MM.1S (cell line): ENCODE results near the gene NPNT.

Source experiments
- DNase-seq: peaks from one replicate; pipeline ENCODE4 v3.0.0-alpha.2; 2015
- H2AFZ ChIP-seq: fragments of 300-600 bp; sonication (generic); 2 replicates; pipeline ENCODE4 v1.6.0; 2016; ENCODE audit warnings: antibody characterized with exemption, low read length
- H3F3A ChIP-seq: fragments of 300-600 bp; sonication (generic); 2 replicates; pipeline ENCODE4 v1.6.1; 2016; ENCODE audit warnings: mild to moderate bottlenecking, antibody characterized with exemption, low read length, moderate library complexity, mixed read lengths; ENCODE audit not compliant: insufficient read depth
- H3K27ac ChIP-seq: fragments of 300-600 bp; sonication (generic); 2 replicates; pipeline ENCODE4 v1.5.1; 2016; ENCODE audit warnings: mild to moderate bottlenecking, low read length
- H3K27me3 ChIP-seq: fragments of 300-600 bp; sonication (generic); replicated peaks from 2 replicates; pipeline ENCODE4 v1.6.0; 2016; ENCODE audit warnings: low read length; ENCODE audit not compliant: insufficient read depth
- H3K36me3 ChIP-seq: fragments of 300-600 bp; sonication (generic); replicated peaks from 2 replicates; pipeline ENCODE4 v1.6.1; 2016; ENCODE audit warnings: mild to moderate bottlenecking, low read length, mixed read lengths; ENCODE audit not compliant: insufficient read depth
- H3K4me1 ChIP-seq: fragments of 300-600 bp; sonication (generic); 2 replicates; pipeline ENCODE4 v1.6.1; 2016; ENCODE audit warnings: low read length, mixed read lengths
- H3K4me2 ChIP-seq: fragments of 300-600 bp; sonication (generic); 2 replicates; pipeline ENCODE4 v1.6.0; 2016; ENCODE audit warnings: low read depth, low read length
- H3K4me3 ChIP-seq: fragments of 300-600 bp; sonication (generic); 2 replicates; pipeline ENCODE4 v1.5.1; 2016; ENCODE audit warnings: low read length, mixed read lengths
- H3K79me2 ChIP-seq: fragments of 300-600 bp; sonication (generic); 2 replicates; pipeline ENCODE4 v1.6.1; 2016; ENCODE audit warnings: mixed run types, low read length, mixed read lengths
- H3K9ac ChIP-seq: fragments of 300-600 bp; sonication (generic); 2 replicates; pipeline ENCODE4 v1.6.1; 2016; ENCODE audit warnings: low read length, mixed read lengths
- H3K9me2 ChIP-seq: fragments of 300-600 bp; sonication (generic); replicated peaks from 2 replicates; pipeline ENCODE4 v1.6.1; 2016; ENCODE audit warnings: mild to moderate bottlenecking, low read length, mixed read lengths; ENCODE audit not compliant: insufficient read depth
- H3K9me3 ChIP-seq: fragments of 300-600 bp; sonication (generic); replicated peaks from 2 replicates; pipeline ENCODE4 v1.6.1; 2016; ENCODE audit warnings: mild to moderate bottlenecking, low read length, mixed read lengths; ENCODE audit not compliant: insufficient read depth
- H4K20me1 ChIP-seq: fragments of 300-600 bp; sonication (generic); 2 replicates; pipeline ENCODE4 v1.6.1; 2016; ENCODE audit warnings: mild to moderate bottlenecking, low read length, moderate library complexity, mixed read lengths; ENCODE audit not compliant: insufficient read depth
- CTCF ChIP-seq: fragments of 300-600 bp; sonication (generic); IDR thresholded peaks from 2 replicates; pipeline ENCODE4 v1.5.1; 2016; ENCODE audit warnings: antibody characterized with exemption, low read length, mixed read lengths
- EZH2 ChIP-seq: fragments of 300-600 bp; sonication (generic); optimal IDR thresholded peaks from 2 replicates; pipeline ENCODE3; 2017; ENCODE audit warnings: low read depth, mild to moderate bottlenecking, antibody characterized with exemption, low read length, mixed read lengths
- EZH2phosphoT487 ChIP-seq: fragments of 300-600 bp; sonication (generic); IDR thresholded peaks from 2 replicates; pipeline ENCODE4 v1.6.1; 2018; ENCODE audit warnings: antibody characterized with exemption, low read length

Gene NPNT

DNA sequence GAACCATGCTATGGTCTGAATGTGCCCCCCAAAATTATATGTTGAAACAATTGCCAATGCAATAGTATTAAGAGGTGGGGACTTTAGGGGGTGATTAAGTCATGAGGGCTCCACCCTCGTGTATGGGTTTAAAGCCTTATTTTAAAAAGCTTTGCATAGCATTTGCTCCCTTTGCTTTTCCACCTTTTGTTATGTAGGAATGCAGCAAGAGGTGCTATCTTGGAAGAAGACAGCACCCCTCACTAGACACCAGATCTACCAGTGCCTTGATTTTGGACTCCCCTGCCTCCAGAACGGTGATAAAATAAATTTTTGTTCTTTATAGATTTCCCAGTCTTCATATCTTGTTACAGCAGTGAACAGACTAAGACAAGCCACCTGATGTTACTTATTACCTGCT, 23.3 kb upstream of the NPNT start:
- Histone ChIP-seq H3K36me3 (no peaks in the 10 kb centered on the region), H2AFZ (no peak overlapping the region), H3K4me3 (no peak overlapping the region), H4K20me1 (no peaks in the 10 kb centered on the region), H3K4me1 (no peaks in the 10 kb centered on the region), H3F3A (no peaks in the 10 kb centered on the region), H3K27me3 (no peaks in the 10 kb centered on the region), H3K4me2 (no peak overlapping the region), H3K9me3 (no peaks in the 10 kb centered on the region), H3K79me2 (no peaks in the 10 kb centered on the region), H3K27ac (no peak overlapping the region), H3K9me2 (no peaks in the 10 kb centered on the region), H3K9ac (no peak overlapping the region)
- DNase-seq = no peak
- TF ChIP-seq EZH2 (no peak), EZH2phosphoT487 (no peak), CTCF (no peak)

GRCh38 chr4:105875233-105875632, 20.0 kb upstream of the NPNT start:
- no peaks in the 10 kb centered on the region for H3K27me3 ChIP-seq
- H3K4me1 ChIP-seq = no peaks in the 10 kb centered on the region
- H3K4me2 ChIP-seq = no peak overlapping the region
- no peak overlapping the region for H3K27ac ChIP-seq
- H3K9ac ChIP-seq = no peak overlapping the region
- TF ChIP-seq CTCF = no peak
- TF ChIP-seq EZH2phosphoT487 = no peak
- TF ChIP-seq EZH2 = no peak
- H4K20me1 ChIP-seq = no peaks in the 10 kb centered on the region
- no peaks in the 10 kb centered on the region for H3K9me3 ChIP-seq
- no peaks in the 10 kb centered on the region for H3F3A ChIP-seq
- no peak for DNase-seq
- no peaks in the 10 kb centered on the region for H3K9me2 ChIP-seq
- no peak overlapping the region for H3K4me3 ChIP-seq
- H3K79me2 ChIP-seq = no peaks in the 10 kb centered on the region
- no peaks in the 10 kb centered on the region for H3K36me3 ChIP-seq
- H2AFZ ChIP-seq = no peak overlapping the region

DNA sequence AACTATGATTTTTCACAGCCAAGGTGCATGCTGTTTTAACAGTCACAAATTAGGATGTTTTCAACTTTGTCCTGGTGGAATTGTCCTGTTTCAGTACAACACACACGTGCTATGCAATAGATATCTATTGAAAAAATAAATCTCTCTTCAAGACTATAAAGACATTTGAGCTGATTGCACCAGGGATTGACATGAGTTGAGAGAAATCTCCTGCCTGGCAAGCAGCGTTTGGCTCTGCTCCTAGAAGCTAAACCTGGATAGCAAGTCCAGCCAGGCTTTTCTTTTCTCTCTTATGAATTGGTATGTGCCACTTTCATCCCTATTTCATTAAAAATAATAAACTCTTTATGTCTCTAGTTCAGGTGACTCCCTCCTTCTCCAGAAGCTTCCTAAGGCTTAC, 16.6 kb upstream of the NPNT start:
- no peaks in the 10 kb centered on the region for H3K79me2 ChIP-seq

More for the DNA sequence above, 16.6 kb upstream of the NPNT start:
- Histone ChIP-seq H3K36me3 (no peaks in the 10 kb centered on the region), H4K20me1 (no peaks in the 10 kb centered on the region), H3K9me3 (no peaks in the 10 kb centered on the region), H3K4me1 (no peaks in the 10 kb centered on the region), H3K27me3 (no peaks in the 10 kb centered on the region), H2AFZ (no peak overlapping the region), H3F3A (no peaks in the 10 kb centered on the region), H3K9ac (no peak overlapping the region), H3K27ac (no peak overlapping the region), H3K9me2 (no peaks in the 10 kb centered on the region), H3K4me3 (no peak overlapping the region), H3K4me2 (no peak overlapping the region)
- DNase-seq = no peak
- no peak for TF ChIP-seq CTCF
- TF ChIP-seq EZH2 = no peak
- no peak for TF ChIP-seq EZH2phosphoT487
